SW 1271 (cell line): ENCODE results near the gene CANT1.
A peak's percentile ranks its signal among the peaks of the same experiment; 100 is the strongest.
"Not testable (repeated sequence)": the region's sequence is repeated elsewhere in the genome, so short reads cannot be mapped to it uniquely, and the experiment has no call there.

Experiments
- DNase-seq, 2 experiments: peaks; one replicate each; lab custom pipeline; 2025; lab: John Stamatoyannopoulos, UW

The CANT1 gene

DNA sequence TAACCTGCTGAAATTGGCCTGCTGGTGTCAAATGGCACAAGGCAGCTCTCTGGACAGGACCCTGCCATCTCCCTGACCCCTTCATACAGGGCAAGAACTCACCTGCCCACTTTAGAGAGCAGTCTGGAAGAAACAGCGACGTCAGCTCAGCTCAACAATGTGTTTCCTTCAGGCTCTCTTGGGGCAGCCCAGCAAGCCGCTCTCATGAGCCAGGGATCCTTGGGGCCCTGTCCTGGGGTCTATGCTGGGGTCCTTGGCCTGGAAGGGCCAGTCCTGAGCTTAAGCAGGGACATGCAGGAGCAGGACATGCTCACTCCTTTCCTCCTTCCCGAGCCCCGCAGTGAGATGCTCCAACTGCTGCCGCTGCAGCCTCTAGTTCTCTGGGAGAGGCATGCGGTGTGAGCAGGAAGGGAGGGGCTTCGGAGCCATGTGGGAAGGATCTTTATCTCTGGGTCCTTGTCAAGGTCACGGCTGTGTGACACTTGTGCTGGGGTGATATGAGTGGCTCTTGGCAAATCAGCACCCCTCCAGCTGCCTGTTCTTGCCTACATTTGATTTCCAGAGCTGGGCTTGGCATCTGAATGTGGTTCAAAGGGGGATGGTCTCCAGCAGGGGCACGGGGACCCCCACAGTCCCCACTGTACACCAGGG lies 17.8 kb upstream of the CANT1 start:
- DNase-seq = no peak

GRCh38 chr17:79026376-79027273 lies 17.1 kb upstream of the CANT1 start:
- peak in 1 of 2 experiments; percentile 54 for DNase-seq

DNA sequence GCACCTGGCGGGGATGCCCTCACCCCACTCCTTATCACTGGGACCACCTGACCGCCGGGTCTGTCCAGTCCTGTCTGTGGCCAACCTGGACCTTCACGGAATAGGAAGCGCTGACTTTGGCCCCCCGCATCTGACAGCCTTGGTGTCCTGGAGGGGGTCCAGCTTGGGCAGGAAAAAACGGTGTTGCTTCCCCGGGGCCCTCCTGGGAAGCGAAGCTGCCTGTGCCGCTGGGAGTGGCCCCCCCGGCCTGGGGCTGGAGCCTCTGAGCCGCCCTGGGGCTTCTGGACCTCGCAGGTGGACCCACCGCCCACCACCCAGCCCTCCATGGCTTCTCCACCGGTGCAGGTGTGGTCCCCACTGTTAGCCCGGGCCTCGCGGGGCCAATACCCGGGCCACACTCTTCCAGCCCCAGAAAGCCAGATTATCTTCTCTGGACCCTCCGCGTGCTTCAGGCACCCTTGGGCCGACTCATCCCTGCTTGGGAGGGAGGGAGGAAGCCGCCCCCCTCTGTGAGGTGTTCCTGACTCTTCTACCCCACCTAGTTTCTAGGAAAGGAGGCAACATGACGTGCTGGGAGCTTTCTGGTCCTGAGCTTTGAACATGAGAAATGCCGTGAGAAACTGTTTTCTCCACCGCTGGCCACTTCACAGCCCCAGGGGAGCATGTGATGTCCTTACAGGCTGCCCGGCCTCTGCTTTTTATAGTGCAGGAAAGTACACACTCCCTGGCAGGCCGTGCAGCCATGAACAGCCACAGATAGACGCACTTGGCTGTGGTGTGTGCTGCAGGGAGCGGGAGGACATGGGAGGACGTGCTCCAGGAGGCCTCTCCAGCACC lies 15.6 kb upstream of the CANT1 start:
- no peak for DNase-seq

GRCh38 chr17:79023886-79024771 lies 14.6 kb upstream of the CANT1 start, which contains the start of gene C1QTNF1:
Gene C1QTNF1 (plus strand): TSS chr17:79024169. CDS start chr17:79043969, 19,800 bp downstream.
- no peak for DNase-seq

- DNase-seq = no peak
Measured at GRCh38 chr17:79023180-79023705, 13.7 kb upstream of the CANT1 start.

DNA sequence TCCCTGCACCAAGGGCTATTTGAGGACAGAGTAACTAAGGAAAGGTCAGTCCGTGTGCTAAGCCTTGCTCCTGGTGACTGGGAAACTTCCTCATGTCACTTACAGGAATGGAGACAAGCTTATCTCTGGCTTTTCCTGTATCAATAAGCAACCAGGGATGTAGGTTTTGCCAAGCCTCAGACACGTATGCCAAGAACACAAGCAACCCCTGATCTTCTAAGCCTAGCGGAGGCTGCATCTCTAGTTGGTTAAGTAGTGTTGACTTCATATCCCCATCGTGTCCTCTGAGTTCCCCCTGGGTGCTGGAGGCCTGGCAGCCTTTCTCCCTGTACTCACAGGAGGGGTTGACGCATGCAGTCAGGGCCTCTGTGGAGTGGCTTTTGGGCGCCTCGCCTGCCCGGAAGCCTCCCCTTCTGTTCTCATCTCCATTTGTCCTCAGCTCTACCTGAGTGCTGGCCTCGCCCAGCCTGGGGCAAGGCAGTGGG lies 13.0 kb upstream of the CANT1 start:
- no peak for DNase-seq

DNA sequence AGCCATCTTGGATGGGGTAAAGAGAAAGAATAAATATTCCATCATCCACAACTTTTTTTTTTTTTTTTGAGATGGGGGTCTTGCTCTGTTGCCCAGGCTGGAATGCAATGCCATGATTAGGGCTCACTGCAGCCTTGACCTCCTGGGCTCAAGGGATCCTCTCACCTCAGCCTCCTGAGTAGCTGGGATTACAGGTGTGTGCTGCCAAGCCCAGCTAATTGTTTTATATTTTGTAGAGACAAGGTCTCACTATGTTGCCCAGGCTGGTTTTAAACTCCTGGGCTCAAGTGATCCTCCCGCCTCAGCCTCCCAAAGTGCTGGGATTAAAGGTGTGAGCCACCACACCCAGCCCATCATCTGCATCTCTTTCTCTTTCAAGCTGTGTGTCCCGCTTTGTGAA lies 12.4 kb upstream of the CANT1 start:
- not testable (repeated sequence) for DNase-seq

- DNase-seq = no peak
Measured at GRCh38 chr17:79020631-79021301, 11.2 kb upstream of the CANT1 start.

- peak in 1 of 2 experiments; percentile 50 for DNase-seq
Measured at GRCh38 chr17:79019632-79020584, 10.3 kb upstream of the CANT1 start.

GRCh38 chr17:79019261-79019631 lies 9.7 kb upstream of the CANT1 start:
- no peak for DNase-seq

GRCh38 chr17:79018370-79018695 lies 8.8 kb upstream of the CANT1 start:
- no peak for DNase-seq

DNA sequence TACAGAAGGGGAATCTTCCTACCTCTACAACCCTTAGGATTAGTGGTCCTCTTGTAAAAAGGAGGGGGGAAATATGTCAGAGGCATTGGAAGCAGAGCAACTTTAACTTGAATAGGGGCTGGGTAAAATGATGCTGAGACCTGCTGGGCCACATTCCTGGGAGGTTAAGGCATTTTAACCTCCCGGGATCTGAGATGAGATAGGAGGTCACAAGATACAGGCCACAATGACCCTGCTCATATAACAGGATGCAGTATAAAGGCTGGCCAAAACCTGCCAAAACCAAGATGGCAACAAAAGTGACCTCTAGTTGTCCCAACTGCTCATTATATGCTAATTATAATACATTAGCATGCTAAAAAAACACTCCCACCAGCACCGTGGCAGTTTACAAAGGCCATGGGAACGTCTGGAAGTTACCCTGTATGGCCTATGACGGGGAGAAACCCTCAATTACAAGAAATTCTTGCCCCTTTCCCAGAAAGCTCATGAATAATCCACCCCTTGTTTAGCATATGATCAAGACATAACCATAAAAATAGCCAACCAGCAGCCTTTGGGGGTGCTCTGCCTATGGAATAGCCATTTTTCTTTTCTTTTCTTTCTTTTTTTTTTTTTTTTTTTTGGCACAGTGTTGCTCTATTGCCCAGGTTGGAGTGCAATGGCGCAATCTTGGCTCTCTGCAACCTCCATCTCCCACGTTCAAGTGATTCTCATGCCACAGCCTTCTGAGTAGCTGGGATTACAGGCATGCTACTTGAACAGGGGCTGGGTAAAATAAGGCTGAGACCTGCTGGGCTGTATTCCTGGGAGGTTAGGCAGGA lies 8.2 kb upstream of the CANT1 start:
- no peak for DNase-seq

DNA sequence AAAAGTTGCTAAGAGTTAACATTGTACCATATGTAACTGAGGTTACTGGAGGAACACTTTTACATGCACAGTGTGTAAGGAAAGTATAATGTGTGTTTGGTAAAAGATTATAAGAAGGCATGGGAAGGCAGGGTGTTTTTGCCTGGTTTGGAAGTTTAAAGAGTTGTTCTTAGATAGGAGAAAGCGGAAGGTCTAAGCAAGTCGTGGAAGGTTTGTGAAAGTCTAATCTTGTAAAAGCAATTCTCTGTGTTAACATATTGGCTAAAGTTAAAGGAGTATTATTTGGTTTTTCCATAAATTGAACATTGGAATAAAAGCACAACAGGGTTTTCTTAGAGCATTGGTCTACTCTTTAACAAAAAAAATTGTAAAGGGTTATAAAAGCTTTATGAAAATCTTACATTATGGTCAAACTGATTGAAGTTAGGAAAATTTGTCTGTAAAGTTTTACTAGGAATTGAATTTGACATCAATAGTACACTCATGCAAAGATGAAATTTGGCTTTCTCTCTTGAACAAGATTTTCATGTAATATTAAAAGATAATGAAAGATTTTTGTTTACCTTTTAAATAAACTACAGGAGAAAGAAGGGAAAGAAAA lies 4.7 kb upstream of the CANT1 start:
- DNase-seq = no peak

DNA sequence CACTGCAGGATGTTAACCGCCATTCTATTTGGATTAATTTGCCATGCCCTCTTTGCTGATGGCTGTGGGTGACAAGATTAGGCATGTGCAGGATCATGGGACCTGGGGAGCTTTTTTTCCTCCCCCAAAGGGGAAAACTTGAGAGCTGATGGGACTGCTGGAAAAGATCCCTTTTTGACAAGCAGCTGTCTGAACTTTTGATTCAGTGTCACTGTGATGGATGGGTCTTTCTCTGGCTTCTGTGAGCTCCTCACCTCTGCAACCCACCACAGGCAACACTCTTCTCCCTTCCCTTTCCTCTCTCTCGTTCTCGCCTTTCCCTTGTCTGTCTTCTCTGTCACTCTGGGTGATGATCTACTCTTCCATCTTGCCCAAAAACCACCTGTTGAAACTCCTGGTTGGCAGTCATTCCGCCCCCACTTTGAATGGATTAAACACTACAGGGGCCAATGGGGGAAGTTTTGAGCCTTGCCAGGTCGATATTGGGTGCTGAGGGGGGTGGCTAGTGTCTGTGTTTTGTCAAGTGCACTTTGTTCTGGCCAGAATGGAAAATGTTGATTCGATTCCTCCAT lies 3.1 kb upstream of the CANT1 start:
- no peak for DNase-seq

DNA sequence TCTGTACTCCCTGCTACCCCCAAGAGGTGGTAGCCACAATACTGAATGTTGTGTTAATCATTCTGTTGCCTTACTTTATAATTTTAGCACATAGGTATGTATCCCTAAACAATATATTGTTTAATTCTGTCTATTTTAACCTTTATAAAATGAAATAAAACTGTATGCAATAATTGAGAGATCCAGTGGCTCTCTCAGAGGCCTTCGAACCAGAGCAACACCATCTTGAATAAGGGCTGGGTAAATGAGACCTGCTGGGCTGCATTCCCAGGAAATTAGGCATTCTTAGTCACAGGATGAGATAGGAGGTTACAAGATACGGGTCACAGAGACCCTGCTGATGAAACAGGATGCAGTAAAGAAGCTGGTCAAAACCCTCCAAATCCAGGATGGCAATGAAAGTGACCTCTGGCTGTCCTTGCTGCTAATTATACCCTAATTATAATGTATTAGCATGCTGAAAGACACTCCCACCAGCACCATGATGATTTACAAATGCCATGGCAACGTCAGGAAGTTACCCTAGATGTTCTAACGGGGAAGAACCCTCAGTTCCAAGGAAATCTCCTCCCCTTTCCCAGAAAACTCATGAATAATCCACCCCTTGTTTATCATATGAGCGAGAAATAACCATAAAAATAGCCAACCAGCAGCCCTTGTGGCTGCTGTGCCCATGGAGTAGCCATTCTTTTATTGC lies 2.0 kb upstream of the CANT1 start:
- DNase-seq = peak in 1 of 2 experiments; percentile 48

DNA sequence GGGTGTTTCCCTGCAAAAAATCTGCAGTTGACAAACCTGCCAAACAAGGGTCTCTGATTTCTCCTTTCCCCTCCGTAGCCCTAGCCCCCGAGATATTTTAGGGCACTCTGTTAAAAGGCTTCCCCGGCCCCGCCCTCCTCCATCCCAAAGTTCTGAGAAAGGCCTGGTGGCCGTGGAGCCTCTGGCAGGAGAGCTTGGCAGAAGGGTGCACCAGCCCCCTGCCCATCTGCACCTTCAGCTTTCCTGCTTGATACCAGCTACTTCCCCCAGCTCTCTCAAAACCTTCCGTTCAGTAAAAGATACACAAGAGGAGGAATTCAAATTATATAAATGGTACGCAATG lies 711 bp upstream of the CANT1 start:
- no peak for DNase-seq
